22Rv1 (cell line): ENCODE data around the gene CRYBB3.

ENCODE experiments used
- ZFX ChIP-seq: fragments of 450-650 bp; IDR thresholded peaks from 2 replicates; pipeline ENCODE4 v1.6.1; 2017; ENCODE audit warnings: antibody characterized with exemption, borderline replicate concordance
- TF ChIP-seq, protein P1 (sequence below): fragments of 450-650 bp; IDR thresholded peaks from 2 replicates; pipeline ENCODE4 v1.5.1; 2017; ENCODE audit warnings: mild to moderate bottlenecking

DNA sequence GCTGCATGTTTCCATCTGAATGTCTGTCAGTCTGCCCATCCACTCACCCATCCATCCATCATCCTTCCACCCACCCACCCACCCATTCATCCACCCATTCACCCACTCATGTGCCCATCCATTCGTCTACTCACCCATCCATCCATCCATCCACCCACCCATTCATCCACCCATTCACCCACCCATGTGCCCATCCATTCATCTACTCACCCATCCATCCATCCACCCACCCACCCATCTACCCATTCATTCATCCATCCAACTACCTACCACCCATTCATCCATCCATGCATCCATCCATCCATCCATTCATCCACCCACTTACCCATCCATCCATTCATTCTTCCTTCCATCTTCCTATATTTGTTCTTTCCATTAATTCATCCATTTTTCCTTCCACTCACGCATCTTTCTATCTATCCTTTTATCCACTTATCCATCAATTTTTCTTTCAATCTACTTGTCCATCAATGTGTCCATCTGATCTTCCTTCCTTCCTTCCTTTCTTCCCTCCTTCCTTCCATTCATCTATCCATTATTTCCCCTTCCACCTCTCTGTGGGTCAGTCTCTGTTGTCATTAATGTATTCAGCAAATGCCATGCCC, 8.0 kb downstream of the CRYBB3 start:
- TF ChIP-seq, protein P1, sequence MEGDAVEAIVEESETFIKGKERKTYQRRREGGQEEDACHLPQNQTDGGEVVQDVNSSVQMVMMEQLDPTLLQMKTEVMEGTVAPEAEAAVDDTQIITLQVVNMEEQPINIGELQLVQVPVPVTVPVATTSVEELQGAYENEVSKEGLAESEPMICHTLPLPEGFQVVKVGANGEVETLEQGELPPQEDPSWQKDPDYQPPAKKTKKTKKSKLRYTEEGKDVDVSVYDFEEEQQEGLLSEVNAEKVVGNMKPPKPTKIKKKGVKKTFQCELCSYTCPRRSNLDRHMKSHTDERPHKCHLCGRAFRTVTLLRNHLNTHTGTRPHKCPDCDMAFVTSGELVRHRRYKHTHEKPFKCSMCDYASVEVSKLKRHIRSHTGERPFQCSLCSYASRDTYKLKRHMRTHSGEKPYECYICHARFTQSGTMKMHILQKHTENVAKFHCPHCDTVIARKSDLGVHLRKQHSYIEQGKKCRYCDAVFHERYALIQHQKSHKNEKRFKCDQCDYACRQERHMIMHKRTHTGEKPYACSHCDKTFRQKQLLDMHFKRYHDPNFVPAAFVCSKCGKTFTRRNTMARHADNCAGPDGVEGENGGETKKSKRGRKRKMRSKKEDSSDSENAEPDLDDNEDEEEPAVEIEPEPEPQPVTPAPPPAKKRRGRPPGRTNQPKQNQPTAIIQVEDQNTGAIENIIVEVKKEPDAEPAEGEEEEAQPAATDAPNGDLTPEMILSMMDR, result no peak
- no peak for TF ChIP-seq ZFX
